GM12878 (cell line): ENCODE results near the gene GOLGA6L10.
"Not testable (repeated sequence)": the region's sequence is repeated elsewhere in the genome, so short reads cannot be mapped to it uniquely, and the experiment has no call there.

Experiments
- ATF7 ChIP-seq: fragments of 450-650 bp; IDR thresholded peaks from 2 replicates; pipeline ENCODE4 v1.6.1; 2016; ENCODE audit warnings: low read depth, mild to moderate bottlenecking
- BCL11A ChIP-seq: IDR thresholded peaks from 2 replicates; pipeline ENCODE4 v1.6.1; 2011; ENCODE audit warnings: low read depth, low read length
- BRCA1 ChIP-seq: IDR thresholded peaks from 2 replicates; pipeline ENCODE4 v1.6.1; 2011; ENCODE audit warnings: low read depth, low read length, improper control_type of control experiment
- CTCF ChIP-seq, 3 experiments: IDR thresholded peaks in 2 of 3; conservative IDR thresholded peaks in 1 of 3; 2 replicates each; pipeline ENCODE4 v1.5.1; 2011; ENCODE audit warnings: low read depth in 3 of 3, low read length in 3 of 3, mild to moderate bottlenecking in 3 of 3, control low read depth in 2 of 3, moderate library complexity in 2 of 3, inconsistent platforms in 1 of 3, mixed read lengths in 1 of 3; ENCODE audit not compliant: control insufficient read depth in 2 of 3, insufficient read depth in 1 of 3; ENCODE audit errors: extremely low read depth in 1 of 3
- ELK1 ChIP-seq: IDR thresholded peaks from 2 replicates; pipeline ENCODE4 v1.6.1; 2012; ENCODE audit warnings: low read depth, low read length, improper control_type of control experiment
- HDAC2 ChIP-seq: fragments of 200-600 bp; sonication (generic); IDR thresholded peaks from 2 replicates; pipeline ENCODE4 v1.6.1; 2017
- POLR2A ChIP-seq: IDR thresholded peaks from 2 replicates; pipeline ENCODE4 v1.6.1; 2011; ENCODE audit warnings: low read depth, mild to moderate bottlenecking, low read length
- POLR2AphosphoS5 ChIP-seq: IDR thresholded peaks from 2 replicates; pipeline ENCODE4 v1.6.1; 2011; ENCODE audit warnings: mild to moderate bottlenecking, low read length, inconsistent platforms
- RAD21 ChIP-seq: IDR thresholded peaks from 2 replicates; pipeline ENCODE4 v1.6.1; 2011; ENCODE audit warnings: mild to moderate bottlenecking, low read depth, low read length, moderate library complexity; ENCODE audit not compliant: insufficient read depth
- REST ChIP-seq: IDR thresholded peaks from 2 replicates; pipeline ENCODE4 v1.6.1; 2012; ENCODE audit warnings: mild to moderate bottlenecking, low read depth, low read length
- RFX5 ChIP-seq: IDR thresholded peaks from 2 replicates; pipeline ENCODE4 v1.6.1; 2011; ENCODE audit warnings: low read depth, low read length, improper control_type of control experiment

- TF ChIP-seq BRCA1; POLR2A; RAD21; CTCF (IDR thresholded peaks at IDR 0.05 in 2 of 3, conservative IDR thresholded peaks at IDR 0.05 in 1 of 3; ENCODE audit: control insufficient read depth in 2 of 3, extremely low read depth in 1 of 3, insufficient read depth in 1 of 3, low read depth in 3 of 3, low read length in 3 of 3); POLR2AphosphoS5; ELK1; BCL11A; REST; ATF7; HDAC2; RFX5: not testable (repeated sequence)
Measured at GRCh38 chr15:82325646-82326045, 23.6 kb downstream of the GOLGA6L10 start.
